CD14-positive monocyte (primary cell): ENCODE data around the gene SLFN12. TPM values are rescaled to one million over a fixed set of nuclear protein-coding genes. Genes with fewer than 3 reads are reported as not detected.
A peak's percentile ranks its signal among the peaks of the same experiment; 100 is the strongest.

Source experiments
- DNase-seq, 3 donors: peaks; one replicate each; pipeline ENCODE4 v3.0.0-alpha.2; 2011 to 2022
- H2AFZ ChIP-seq: 2 replicates; pipeline ENCODE4 v1.6.0; 2012; ENCODE audit warnings: mild to moderate bottlenecking, low read depth, low read length, inconsistent platforms; ENCODE audit not compliant: insufficient read depth, poor library complexity, severe bottlenecking
- H3K27ac ChIP-seq, 2 donors: 1 replicate in 1 of 2; 2 replicates in 1 of 2; pipeline ENCODE4 v1.5.1; 2012 to 2013; ENCODE audit warnings: low read length in 2 of 2, control low read depth in 1 of 2, inconsistent platforms in 1 of 2, low read depth in 1 of 2, mild to moderate bottlenecking in 1 of 2
- H3K27me3 ChIP-seq, 2 donors: one replicate each; pipeline versions ENCODE4 v1.6.0 to v1.6.1; 2011 to 2013; ENCODE audit warnings: low read length in 2 of 2; ENCODE audit not compliant: control insufficient read depth in 2 of 2, insufficient read depth in 2 of 2
- H3K36me3 ChIP-seq, 2 donors: replicated peaks in 1 of 2; 1 replicate in 1 of 2; 2 replicates in 1 of 2; pipeline versions ENCODE4 v1.5.1 to v1.6.1; 2012 to 2013; ENCODE audit warnings: low read length in 2 of 2, control low read depth in 1 of 2, inconsistent platforms in 1 of 2, mild to moderate bottlenecking in 1 of 2; ENCODE audit not compliant: insufficient read depth in 2 of 2, control insufficient read depth in 1 of 2
- H3K4me1 ChIP-seq, 2 donors: 1 replicate in 1 of 2; 2 replicates in 1 of 2; pipeline versions ENCODE4 v1.5.1 to v1.6.1; 2012 to 2013; ENCODE audit warnings: low read length in 2 of 2, control low read depth in 1 of 2, inconsistent platforms in 1 of 2, mild to moderate bottlenecking in 1 of 2, moderate library complexity in 1 of 2; ENCODE audit not compliant: insufficient read depth in 2 of 2, control insufficient read depth in 1 of 2
- H3K4me2 ChIP-seq: replicated peaks from 2 replicates; pipeline ENCODE3; 2012; ENCODE audit warnings: low read length, moderate library complexity, mild to moderate bottlenecking; ENCODE audit not compliant: poor library complexity, severe bottlenecking; ENCODE audit errors: extremely low read depth
- H3K4me3 ChIP-seq, 3 experiments: fragments of 200-600 bp in 1 of 3; sonication (generic) in 1 of 3; replicated peaks in 1 of 3; 1 replicate in 2 of 3; 2 replicates in 1 of 3; pipeline ENCODE4 v1.5.1; 2011 to 2013; ENCODE audit warnings: low read length in 3 of 3, mild to moderate bottlenecking in 3 of 3, control low read depth in 2 of 3, low read depth in 2 of 3, inconsistent platforms in 1 of 3, moderate library complexity in 1 of 3
- H3K79me2 ChIP-seq: 2 replicates; pipeline ENCODE4 v1.6.0; 2012; ENCODE audit warnings: mild to moderate bottlenecking, control low read depth, inconsistent platforms, low read length, moderate library complexity; ENCODE audit not compliant: insufficient read depth
- H3K9ac ChIP-seq: 2 replicates; pipeline ENCODE4 v1.6.0; 2017; ENCODE audit warnings: low read length, mild to moderate bottlenecking; ENCODE audit not compliant: insufficient read depth, poor library complexity, severe bottlenecking
- H3K9me3 ChIP-seq, 2 donors: replicated peaks in 1 of 2; 1 replicate in 1 of 2; 2 replicates in 1 of 2; pipeline versions ENCODE4 v1.5.1 to v1.6.1; 2012 to 2013; ENCODE audit warnings: low read length in 2 of 2, control low read depth in 1 of 2; ENCODE audit not compliant: control insufficient read depth in 1 of 2, insufficient read depth in 1 of 2
- H4K20me1 ChIP-seq: 2 replicates; pipeline ENCODE4 v1.6.0; 2012; ENCODE audit warnings: mild to moderate bottlenecking, low read length, control low read depth, moderate library complexity; ENCODE audit not compliant: insufficient read depth
- H3K27ac Mint-ChIP-seq, 7 donors: one replicate each; pipeline ENCODE4 v1.8.0; 2020; ENCODE audit warnings: mild to moderate bottlenecking in 7 of 7, mixed read lengths in 7 of 7, moderate library complexity in 6 of 7, inconsistent platforms in 2 of 7
- H3K27me3 Mint-ChIP-seq, 3 donors: one replicate each; pipeline ENCODE4 v1.8.0; 2021 to 2022; ENCODE audit warnings: low read depth in 3 of 3, mild to moderate bottlenecking in 3 of 3, mixed read lengths in 3 of 3, moderate library complexity in 3 of 3, inconsistent platforms in 1 of 3
- H3K36me3 Mint-ChIP-seq, 2 donors: one replicate each; pipeline ENCODE4 v1.8.0; 2020; ENCODE audit warnings: mixed read lengths in 2 of 2, inconsistent platforms in 1 of 2, mild to moderate bottlenecking in 1 of 2
- H3K4me1 Mint-ChIP-seq: one replicate; pipeline ENCODE4 v1.8.0; 2020; ENCODE audit warnings: mild to moderate bottlenecking, mixed read lengths
- H3K4me3 Mint-ChIP-seq, 2 donors: one replicate each; pipeline ENCODE4 v1.8.0; 2020; ENCODE audit warnings: mild to moderate bottlenecking in 2 of 2, mixed read lengths in 2 of 2, moderate library complexity in 1 of 2
- H3K9me3 Mint-ChIP-seq, 7 donors: one replicate each; pipeline ENCODE4 v1.8.0; 2020 to 2022; ENCODE audit warnings: mixed read lengths in 7 of 7, mild to moderate bottlenecking in 6 of 7, moderate library complexity in 6 of 7, inconsistent platforms in 2 of 7
- WGBS: methylation state at CpG from one replicate; pipeline ENCODE4 v1.1.5; 2013; ENCODE audit warnings: missing lambda C conversion rate; ENCODE audit not compliant: insufficient coverage; 5-methylcytosine and 5-hydroxymethylcytosine counted together
- intact Hi-C, 2 donors: fragments of 100-400 bp; cut with micrococcal nuclease; formaldehyde crosslinking; loops; one replicate each; pipeline versions ENCODE4 v1.15.0 to v1.15.1; 2023
- polyA minus RNA-seq: library from RNA; depleted of rRNA, polyadenylated mRNA; stranded (reverse); fragments of >200 nt; gene quantifications from 2 replicates; pipeline ENCODE4 v1.2.3, GENCODE V29; 2012
- polyA plus RNA-seq, 3 donors: library from polyadenylated mRNA; depleted of rRNA in 1 of 3; unstranded in 2 of 3; stranded (reverse) in 1 of 3; fragments of 300-500 nt in 2 of 3; fragments of >200 nt in 1 of 3; fragmentation: Illumina TruSeq in 2 of 3; gene quantifications; 1 replicate in 2 of 3; 2 replicates in 1 of 3; pipeline ENCODE4 v1.2.3, GENCODE V29; 2012 to 2021
- total RNA-seq, 12 experiments: library from RNA in 1 of 12; stranded (reverse) in 1 of 12; fragments of 120-200 nt in 1 of 12; gene quantifications; one replicate each; pipeline ENCODE4 v1.2.4 and lab custom pipeline; 2013 to 2026; ENCODE audit warnings: mixed read lengths in 6 of 12, inconsistent platforms in 1 of 12
- TF ChIP-seq, protein P1 (sequence below): fragments of 200-600 bp; IDR thresholded peaks from one replicate; pipeline ENCODE4 v1.8.0; 2022; ENCODE audit warnings: antibody characterized with exemption, mild to moderate bottlenecking

The SLFN12 gene
- total RNA-seq (2013), result 38.9 TPM
- 10 to 100 TPM in 2 of 3 donors, 1 to 10 TPM in 1; 8.4 to 19.6 (median 14.5) TPM for polyA plus RNA-seq
- 7.1 and 15.2 TPM in 2 replicates for polyA minus RNA-seq
- 4.4 to 32.0 (median 14.6) reads per million in 11 experiments for total RNA-seq (lab: John Stamatoyannopoulos, UW)

DNA sequence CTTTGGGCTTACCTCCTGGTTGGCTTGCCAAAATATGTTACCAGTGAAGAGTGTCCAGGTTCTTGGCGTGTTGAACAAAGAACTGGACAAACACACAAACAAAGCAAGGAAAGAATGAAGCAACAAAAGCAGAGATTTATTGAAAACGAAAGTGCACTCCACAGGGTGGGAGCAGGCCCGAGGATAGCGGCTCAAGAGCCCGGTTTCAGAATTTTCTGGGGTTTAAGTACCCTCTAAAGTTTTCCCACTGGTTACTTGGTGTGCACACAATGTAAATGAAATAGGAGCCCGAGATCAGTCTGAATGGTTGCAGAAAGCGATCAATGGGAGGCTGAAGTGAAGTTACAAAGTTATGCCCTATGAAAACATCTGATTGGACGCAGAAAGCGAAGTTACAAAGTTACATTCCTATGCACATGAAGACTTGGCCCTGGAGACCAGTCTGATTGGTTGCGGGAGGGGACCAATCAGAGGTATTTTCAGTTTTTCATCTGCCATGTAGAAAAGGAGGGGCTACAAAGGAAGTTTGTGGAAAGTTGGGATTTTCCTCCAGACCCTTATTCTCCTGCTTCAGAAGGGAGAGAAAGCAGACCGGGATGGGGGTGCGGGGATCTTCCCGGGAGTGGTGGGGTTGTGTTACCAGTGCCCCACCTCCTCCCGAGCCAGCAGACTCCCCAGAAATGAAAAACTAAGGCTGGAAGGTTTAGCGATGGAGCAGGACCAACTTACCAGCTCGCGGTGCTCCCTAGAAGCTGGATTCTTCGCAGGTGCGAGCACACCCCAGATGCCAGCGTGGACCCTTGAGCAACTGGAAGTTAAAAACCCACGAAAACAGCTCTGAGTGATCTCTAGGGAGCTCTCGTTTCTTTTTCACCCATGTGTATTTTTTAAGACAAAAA lies at the start of gene SLFN12:
Gene SLFN12, minus strand, starts transcription at position 325 of the 899 bp plus-strand sequence. CDS start 9,472 bp downstream, outside the sequence.
- H4K20me1 ChIP-seq, result peaks cover 49% of the 10 kb centered on the region
- peak within 1 kb of the TSS; percentile 49 to 93 (median 90) for H3K27ac Mint-ChIP-seq
- peak; percentile 61 to 80 (median 74) for DNase-seq
- peaks cover 47% of the 10 kb centered on the region for H3K4me1 Mint-ChIP-seq
- peak within 1 kb of the TSS; percentile 70 for H3K9ac ChIP-seq
- H2AFZ ChIP-seq, result peak within 1 kb of the TSS; percentile 86
- H3K4me1 ChIP-seq, result peaks cover 22 to 41% of the 10 kb centered on the region in 2 donors
- TF ChIP-seq, protein P1, sequence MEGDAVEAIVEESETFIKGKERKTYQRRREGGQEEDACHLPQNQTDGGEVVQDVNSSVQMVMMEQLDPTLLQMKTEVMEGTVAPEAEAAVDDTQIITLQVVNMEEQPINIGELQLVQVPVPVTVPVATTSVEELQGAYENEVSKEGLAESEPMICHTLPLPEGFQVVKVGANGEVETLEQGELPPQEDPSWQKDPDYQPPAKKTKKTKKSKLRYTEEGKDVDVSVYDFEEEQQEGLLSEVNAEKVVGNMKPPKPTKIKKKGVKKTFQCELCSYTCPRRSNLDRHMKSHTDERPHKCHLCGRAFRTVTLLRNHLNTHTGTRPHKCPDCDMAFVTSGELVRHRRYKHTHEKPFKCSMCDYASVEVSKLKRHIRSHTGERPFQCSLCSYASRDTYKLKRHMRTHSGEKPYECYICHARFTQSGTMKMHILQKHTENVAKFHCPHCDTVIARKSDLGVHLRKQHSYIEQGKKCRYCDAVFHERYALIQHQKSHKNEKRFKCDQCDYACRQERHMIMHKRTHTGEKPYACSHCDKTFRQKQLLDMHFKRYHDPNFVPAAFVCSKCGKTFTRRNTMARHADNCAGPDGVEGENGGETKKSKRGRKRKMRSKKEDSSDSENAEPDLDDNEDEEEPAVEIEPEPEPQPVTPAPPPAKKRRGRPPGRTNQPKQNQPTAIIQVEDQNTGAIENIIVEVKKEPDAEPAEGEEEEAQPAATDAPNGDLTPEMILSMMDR, result no peak
- H3K4me2 ChIP-seq, result peak within 1 kb of the TSS; percentile 87
- no peaks in the 10 kb centered on the region for H3K27me3 ChIP-seq
- no peaks in the 10 kb centered on the region for H3K9me3 ChIP-seq
- H3K4me3 ChIP-seq, result peak within 1 kb of the TSS; percentile 93 to 97 (median 94)
- peaks cover 0 to 3% (median 0%) of the 10 kb centered on the region in 3 donors for H3K27me3 Mint-ChIP-seq
- peak within 1 kb of the TSS; percentile 96 to 98 for H3K4me3 Mint-ChIP-seq
- peaks cover 0 to 23% of the 10 kb centered on the region in 2 donors for H3K36me3 ChIP-seq
- peak within 1 kb of the TSS; percentile 76 to 86 for H3K27ac ChIP-seq
- H3K9me3 Mint-ChIP-seq, result peaks cover 0 to 5% (median 0%) of the 10 kb centered on the region in 7 donors
- intact Hi-C loops, result loop anchor here (2.0 to 10.0 kb wide), 2 partner anchors 56 to 58 kb away; partner anchors contain the start of gene SLFN11 (in 1 of the 2)
- WGBS, result 11% methylated on average over 11 of the region's 22 CpGs
- H3K79me2 ChIP-seq, result peaks cover 53% of the 10 kb centered on the region
- H3K36me3 Mint-ChIP-seq, result peaks cover 22 to 26% of the 10 kb centered on the region in 2 donors

DNA sequence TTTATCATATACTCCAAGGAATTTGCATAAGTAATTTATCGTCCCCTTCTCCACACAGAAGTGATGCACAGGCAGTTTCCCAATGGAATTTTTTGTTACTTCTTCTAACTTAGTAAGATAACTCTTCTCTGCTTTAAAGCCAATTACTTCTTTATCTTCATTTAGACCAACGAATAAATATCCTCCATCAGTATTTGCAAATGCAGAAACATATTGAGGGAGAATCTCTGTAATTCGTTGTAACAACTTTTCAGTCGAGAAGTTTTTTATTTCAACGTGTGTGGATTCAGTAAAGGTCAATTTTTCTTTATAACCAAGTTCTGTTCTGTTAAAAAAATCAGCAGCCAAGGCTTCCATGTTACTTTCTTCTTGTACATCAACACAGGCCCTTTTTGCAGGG lies 47.0 kb upstream of the SLFN12 start:
- H3K9ac ChIP-seq, result no peak overlapping the region
- H3K36me3 ChIP-seq, result no peaks in the 10 kb centered on the region
- no peak overlapping the region for H3K27ac ChIP-seq
- 100% methylated on average over 1 of the region's 5 CpGs for WGBS
- peaks cover 21 to 55% of the 10 kb centered on the region in 2 donors for H3K27me3 ChIP-seq
- H3K4me1 ChIP-seq, result no peaks in the 10 kb centered on the region
- H3K4me3 Mint-ChIP-seq, result peak overlapping the region in 1 of 2 donors; percentile 9
- H3K27me3 Mint-ChIP-seq, result peaks cover 37 to 58% (median 47%) of the 10 kb centered on the region in 3 donors
- no peaks in the 10 kb centered on the region for H3K79me2 ChIP-seq
- H3K4me2 ChIP-seq, result no peak overlapping the region
- no peaks in the 10 kb centered on the region for H4K20me1 ChIP-seq
- H3K27ac Mint-ChIP-seq, result no peak overlapping the region
- H3K4me3 ChIP-seq, result no peak overlapping the region
- H2AFZ ChIP-seq, result no peak overlapping the region
- H3K36me3 Mint-ChIP-seq, result peaks cover 0 to 2% of the 10 kb centered on the region in 2 donors
- TF ChIP-seq, protein P1, result no peak
- H3K4me1 Mint-ChIP-seq, result peaks cover 2% of the 10 kb centered on the region
- no peak for DNase-seq
- intact Hi-C loops, result no loop called here
- H3K9me3 Mint-ChIP-seq, result peaks cover 15 to 31% (median 23%) of the 10 kb centered on the region in 7 donors
- peaks cover 12 to 20% of the 10 kb centered on the region in 2 donors for H3K9me3 ChIP-seq
